ENCODE measurements around the gene ZCCHC3.

Gene ZCCHC3

GRCh38 chr20:325045-325888 lies 27.9 kb downstream of the ZCCHC3 start, which contains the start of gene SOX12:
SOX12 (plus strand) TSS chr20:325552; CDS start chr20:325925, 373 bp downstream.
- TF ChIP-seq, protein P1, sequence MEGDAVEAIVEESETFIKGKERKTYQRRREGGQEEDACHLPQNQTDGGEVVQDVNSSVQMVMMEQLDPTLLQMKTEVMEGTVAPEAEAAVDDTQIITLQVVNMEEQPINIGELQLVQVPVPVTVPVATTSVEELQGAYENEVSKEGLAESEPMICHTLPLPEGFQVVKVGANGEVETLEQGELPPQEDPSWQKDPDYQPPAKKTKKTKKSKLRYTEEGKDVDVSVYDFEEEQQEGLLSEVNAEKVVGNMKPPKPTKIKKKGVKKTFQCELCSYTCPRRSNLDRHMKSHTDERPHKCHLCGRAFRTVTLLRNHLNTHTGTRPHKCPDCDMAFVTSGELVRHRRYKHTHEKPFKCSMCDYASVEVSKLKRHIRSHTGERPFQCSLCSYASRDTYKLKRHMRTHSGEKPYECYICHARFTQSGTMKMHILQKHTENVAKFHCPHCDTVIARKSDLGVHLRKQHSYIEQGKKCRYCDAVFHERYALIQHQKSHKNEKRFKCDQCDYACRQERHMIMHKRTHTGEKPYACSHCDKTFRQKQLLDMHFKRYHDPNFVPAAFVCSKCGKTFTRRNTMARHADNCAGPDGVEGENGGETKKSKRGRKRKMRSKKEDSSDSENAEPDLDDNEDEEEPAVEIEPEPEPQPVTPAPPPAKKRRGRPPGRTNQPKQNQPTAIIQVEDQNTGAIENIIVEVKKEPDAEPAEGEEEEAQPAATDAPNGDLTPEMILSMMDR (IDR thresholded peaks at IDR 0.05; ENCODE audit: insufficient read depth, low read depth, low read length, missing control alignments) = no peak
- H3K4me3 ChIP-seq (ENCODE audit: low read length) = peak within 1 kb of the TSS; percentile 67
- DNase-seq (ENCODE audit: low read depth) = peak; percentile 95

- DNase-seq (ENCODE audit: low read depth) = peak; percentile 69
- TF ChIP-seq, protein P1 (IDR thresholded peaks at IDR 0.05; ENCODE audit: insufficient read depth, low read depth, low read length, missing control alignments) = no peak
- H3K4me3 ChIP-seq (ENCODE audit: low read length) = peak overlapping the region; percentile 67
Observed at GRCh38 chr20:325889-326644, 28.7 kb downstream of the ZCCHC3 start.

DNA sequence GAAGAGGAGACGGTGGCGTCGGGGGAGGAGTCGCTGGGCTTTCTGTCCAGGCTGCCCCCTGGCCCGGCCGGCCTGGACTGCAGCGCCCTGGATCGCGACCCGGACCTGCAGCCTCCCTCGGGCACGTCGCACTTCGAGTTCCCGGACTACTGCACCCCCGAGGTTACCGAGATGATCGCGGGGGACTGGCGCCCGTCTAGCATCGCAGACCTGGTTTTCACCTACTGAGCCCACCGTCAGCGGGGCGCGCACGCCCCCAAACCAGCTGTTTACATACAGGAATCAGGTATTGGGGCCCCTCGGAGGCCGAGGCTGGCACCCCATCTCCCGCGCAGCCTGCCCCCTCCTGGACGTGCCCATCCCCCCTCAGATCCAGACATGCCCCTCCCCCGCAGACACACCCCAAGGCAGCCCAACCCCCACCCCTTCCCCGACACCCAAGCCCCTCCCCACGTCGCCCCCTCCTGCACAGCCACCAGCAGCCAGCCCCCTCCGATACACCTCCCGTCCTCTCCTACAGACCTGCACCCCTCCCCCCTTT lies 29.3 kb downstream of the ZCCHC3 start:
- DNase-seq (ENCODE audit: low read depth) = no peak
- TF ChIP-seq, protein P1 (IDR thresholded peaks at IDR 0.05; ENCODE audit: insufficient read depth, low read depth, low read length, missing control alignments) = no peak
- H3K4me3 ChIP-seq (ENCODE audit: low read length) = peak overlapping the region; percentile 67

- TF ChIP-seq, protein P1 (IDR thresholded peaks at IDR 0.05; ENCODE audit: insufficient read depth, low read depth, low read length, missing control alignments) = no peak
- DNase-seq (ENCODE audit: low read depth) = peak; percentile 89
- H3K4me3 ChIP-seq (ENCODE audit: low read length) = peak overlapping the region; percentile 67
Observed at GRCh38 chr20:327186-328026, 30.0 kb downstream of the ZCCHC3 start.

DNA sequence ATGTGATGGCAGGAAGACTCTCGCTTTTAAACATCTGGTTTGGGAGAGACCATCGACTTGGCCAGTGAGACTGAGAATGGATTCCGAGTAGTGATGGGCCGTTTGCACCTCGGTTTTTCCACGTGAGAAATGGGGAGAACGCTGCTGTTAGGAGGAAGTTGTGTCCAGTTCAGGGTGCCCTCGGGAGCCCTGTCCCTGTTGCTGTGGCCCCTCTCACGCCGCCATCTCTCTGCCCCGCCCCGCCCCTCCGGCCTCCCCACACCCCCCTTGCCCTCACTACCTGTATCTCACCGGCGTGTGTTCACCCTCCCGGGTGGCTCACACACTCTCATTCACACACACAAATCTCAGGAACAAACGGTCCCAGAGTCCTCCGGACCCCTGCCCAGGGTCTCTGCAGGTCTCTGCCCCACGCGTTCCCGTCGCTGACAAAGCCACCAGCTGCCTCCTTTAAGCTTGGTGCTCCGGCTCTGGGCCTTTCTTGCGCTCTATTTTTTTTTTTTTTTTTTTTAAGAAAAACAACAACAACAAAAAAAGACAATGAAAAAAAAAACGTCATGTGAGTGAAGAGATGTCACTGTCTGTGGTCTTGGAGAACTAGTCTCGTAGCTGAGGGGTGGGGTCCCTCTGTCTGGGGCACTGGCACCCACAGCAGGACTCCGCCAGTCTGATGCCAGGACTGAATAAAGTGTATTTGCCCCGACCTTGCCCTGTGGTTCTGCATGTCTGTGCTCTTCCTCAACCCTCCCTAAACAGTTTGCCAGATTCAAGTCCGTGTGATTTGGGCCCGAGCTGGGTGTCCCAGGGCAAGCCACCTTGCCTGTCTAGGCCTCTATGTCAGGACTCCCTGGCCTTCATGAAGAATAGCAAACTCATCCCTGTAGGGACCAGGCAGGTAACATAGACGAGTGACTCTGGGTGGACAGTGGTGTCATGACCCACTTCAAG lies 30.9 kb downstream of the ZCCHC3 start:
- TF ChIP-seq, protein P1 (IDR thresholded peaks at IDR 0.05; ENCODE audit: insufficient read depth, low read depth, low read length, missing control alignments) = no peak
- H3K4me3 ChIP-seq (ENCODE audit: low read length) = peak overlapping the region; percentile 67

More for the DNA sequence above, 30.9 kb downstream of the ZCCHC3 start:
- DNase-seq (ENCODE audit: low read depth) = no peak

Measured in epithelial cell of esophagus (primary cell).